GM12878 (cell line): ENCODE results near the gene SCRN1. TPM values are rescaled to one million over a fixed set of nuclear protein-coding genes. Genes with fewer than 3 reads are reported as not detected.

Source experiments
- ATAC-seq: fragments of 200-7000 bp; cut with Tn5 transposase; 3 replicates; pipeline ENCODE4 v1.9.1; 2020; ENCODE audit warnings: mild to moderate bottlenecking, moderate library complexity
- BruUV-seq: library from RNA; stranded (reverse); fragments of 400-500 nt; replicated peaks from 2 replicates; lab custom pipeline; 2021; lab: Mats Ljungman, UMichigan
- CTCF ChIA-PET: fragments of 300-600 bp; sonication (Branson Sonifier 250); formaldehyde crosslinking; extraction: SDS; loops from one replicate; lab custom pipeline; 2021; ENCODE audit warnings: inconsistent platforms; lab: Yijun Ruan, JAX
- POLR2A ChIA-PET: fragments of 350-600 bp; formaldehyde crosslinking; extraction: SDS; loops from one replicate; lab custom pipeline; 2021; ENCODE audit warnings: inconsistent platforms; lab: Charles Lee
- RAD21 ChIA-PET: fragments of 300-600 bp; sonication (Branson Sonifier 250); formaldehyde crosslinking; loops from one replicate; lab custom pipeline; 2023; ENCODE audit warnings: antibody characterized with exemption; ENCODE audit not compliant: unreplicated experiment; lab: Charles Lee
- SMC1A ChIA-PET: fragments of 300-600 bp; sonication (Branson Sonifier 250); formaldehyde crosslinking; loops from one replicate; lab custom pipeline; 2023; ENCODE audit not compliant: unreplicated experiment, uncharacterized antibody; lab: Charles Lee
- DNase-seq: peaks from one replicate; pipeline ENCODE4 v3.0.0-alpha.2; 2011; ENCODE audit warnings: low read depth, low spot score
- FAIRE-seq: peaks from 3 replicates; lab custom pipeline; 2011; peaks lifted over from hg19 to GRCh38; lab: Jason Lieb, UNC
- H2AFZ ChIP-seq: 2 replicates; pipeline ENCODE4 v1.6.0; 2011; ENCODE audit warnings: low read depth, low read length, control low read depth; ENCODE audit not compliant: control insufficient read depth
- H3K27ac ChIP-seq: 2 replicates; pipeline ENCODE4 v1.5.1; 2011; ENCODE audit warnings: control low read depth; ENCODE audit not compliant: control insufficient read depth, insufficient read depth
- H3K27me3 ChIP-seq, 2 experiments: replicated peaks in 1 of 2; 2 replicates each; pipeline versions ENCODE4 v1.6.0 to v1.6.1; 2011; ENCODE audit warnings: low read length in 1 of 2; ENCODE audit not compliant: control insufficient read depth in 2 of 2, insufficient read depth in 2 of 2
- H3K36me3 ChIP-seq, 2 experiments: 2 replicates each; pipeline ENCODE4 v1.5.1; 2011; ENCODE audit warnings: low read length in 1 of 2; ENCODE audit not compliant: control insufficient read depth in 2 of 2, insufficient read depth in 2 of 2
- H3K4me1 ChIP-seq: 2 replicates; pipeline ENCODE4 v1.6.1; 2011; ENCODE audit warnings: mild to moderate bottlenecking, low read length, moderate library complexity, mixed read lengths; ENCODE audit not compliant: control insufficient read depth, insufficient read depth
- H3K4me2 ChIP-seq: 2 replicates; pipeline ENCODE4 v1.6.0; 2011; ENCODE audit warnings: control low read depth; ENCODE audit not compliant: control insufficient read depth, insufficient read depth
- H3K4me3 ChIP-seq: fragments of 200-600 bp; sonication (generic); 2 replicates; pipeline ENCODE4 v1.5.1; 2016
- H3K79me2 ChIP-seq: 2 replicates; pipeline ENCODE4 v1.6.0; 2011; ENCODE audit warnings: low read length; ENCODE audit not compliant: control insufficient read depth, insufficient read depth
- H3K9ac ChIP-seq: 2 replicates; pipeline ENCODE4 v1.8.0; 2011; ENCODE audit warnings: low read length, control low read depth, mixed read lengths; ENCODE audit not compliant: control insufficient read depth, insufficient read depth
- H3K9me3 ChIP-seq: replicated peaks from 3 replicates; pipeline ENCODE4 v1.5.1; 2011; ENCODE audit warnings: mild to moderate bottlenecking, low read length; ENCODE audit not compliant: control insufficient read depth, insufficient read depth
- H4K20me1 ChIP-seq: 2 replicates; pipeline ENCODE4 v1.6.0; 2011; ENCODE audit not compliant: control insufficient read depth, insufficient read depth
- CTCF ChIP-seq, 3 experiments: IDR thresholded peaks in 2 of 3; conservative IDR thresholded peaks in 1 of 3; 2 replicates each; pipeline ENCODE4 v1.5.1; 2011; ENCODE audit warnings: low read depth in 3 of 3, low read length in 3 of 3, mild to moderate bottlenecking in 3 of 3, control low read depth in 2 of 3, moderate library complexity in 2 of 3, inconsistent platforms in 1 of 3, mixed read lengths in 1 of 3; ENCODE audit not compliant: control insufficient read depth in 2 of 3, insufficient read depth in 1 of 3; ENCODE audit errors: extremely low read depth in 1 of 3
- ELK1 ChIP-seq: IDR thresholded peaks from 2 replicates; pipeline ENCODE4 v1.6.1; 2012; ENCODE audit warnings: low read depth, low read length, improper control_type of control experiment
- SMARCA5 ChIP-seq: fragments of 450-650 bp; IDR thresholded peaks from 2 replicates; pipeline ENCODE4 v1.6.1; 2017; ENCODE audit warnings: mild to moderate bottlenecking
- TCF12 ChIP-seq: IDR thresholded peaks from 2 replicates; pipeline ENCODE4 v1.6.1; 2011; ENCODE audit warnings: low read depth, mild to moderate bottlenecking, low read length
- USF2 ChIP-seq: IDR thresholded peaks from 2 replicates; pipeline ENCODE4 v1.6.1; 2011; ENCODE audit warnings: low read depth, low read length, improper control_type of control experiment, borderline replicate concordance
- ZBTB11 ChIP-seq: fragments of 450-650 bp; formaldehyde crosslinking; IDR thresholded peaks from 2 replicates; pipeline ENCODE4 v1.5.0; 2022; ENCODE audit warnings: mild to moderate bottlenecking, missing genetic modification characterization
- ZNF592 ChIP-seq: fragments of 450-650 bp; IDR thresholded peaks from 2 replicates; pipeline ENCODE4 v1.6.1; 2017; ENCODE audit warnings: mild to moderate bottlenecking, moderate library complexity
- ZNF622 ChIP-seq: fragments of 450-650 bp; IDR thresholded peaks from 2 replicates; pipeline ENCODE4 v1.6.1; 2017; ENCODE audit warnings: mild to moderate bottlenecking, inconsistent platforms
- WGBS: methylation state at CpG from one replicate; pipeline ENCODE4 v1.1.6; 2016; ENCODE audit warnings: low lambda C conversion rate; ENCODE audit not compliant: insufficient replicate concordance, insufficient coverage; ENCODE audit errors: missing lambda C conversion rate; 5-methylcytosine and 5-hydroxymethylcytosine counted together
- in situ Hi-C: fragments of 300-500 bp; cut with MboI; formaldehyde crosslinking; loops from 9 replicates; pipeline ENCODE4 v1.14.3; 2018; ENCODE audit warnings: mixed read lengths
- intact Hi-C: fragments of 100-400 bp; cut with micrococcal nuclease; formaldehyde crosslinking; loops from one replicate; pipeline ENCODE4 v1.14.2; 2022; ENCODE audit not compliant: unreplicated experiment
- polyA plus RNA-seq, 11 experiments: library from polyadenylated mRNA; depleted of rRNA in 4 of 11; unstranded in 6 of 11; stranded (reverse) in 5 of 11; fragments of >200 nt; fragmentation: Nextera tagmentation in 4 of 11; fragmentation: Illumina TruSeq in 1 of 11; extraction: Ambion mirVana in 4 of 11; extraction: Trizol in 1 of 11; gene quantifications; 1 replicate in 1 of 11; 2 replicates in 10 of 11; pipeline versions ENCODE4 v1.2.1 to v1.2.3, GENCODE V29; 2011 to 2016; ENCODE audit warnings: inconsistent platforms in 2 of 11, missing spikeins in 2 of 11, low read depth in 1 of 11
- total RNA-seq, 4 experiments: library from RNA; depleted of rRNA in 3 of 4; stranded (reverse); fragments of >200 nt in 3 of 4; fragmentation: Illumina TruSeq in 1 of 4; extraction: Trizol in 1 of 4; gene quantifications; 2 replicates each; pipeline versions ENCODE4 v1.2.1 to v1.2.3, GENCODE V29; 2013 to 2021

SCRN1 gene
- total and polyA plus RNA-seq, 10 of the 15 experiments (the other 5 are each of a cell fraction or from before 2014, with no cell fraction given) = 11.1 to 67.6 (median 41.7) TPM

- intact Hi-C loops = loop anchor here (5.0 to 10.0 kb wide), 2 partner anchors 46 to 998 kb away; no protein-coding TSS in a partner anchor
- Histone ChIP-seq H2AFZ (no peak overlapping the region), H3K27me3 (no peaks in the 10 kb centered on the region), H3K4me2 (no peak overlapping the region), H3K4me1 (no peaks in the 10 kb centered on the region), H3K27ac (no peak overlapping the region), H3K4me3 (no peak overlapping the region), H3K36me3 (peaks cover 4 to 12% of the 10 kb centered on the region in 2 experiments), H4K20me1 (no peaks in the 10 kb centered on the region; the same call in 1 of the 2 replicates), H3K79me2 (no peaks in the 10 kb centered on the region), H3K9me3 (no peaks in the 10 kb centered on the region), H3K9ac (no peak overlapping the region)
- ATAC-seq (no peak), DNase-seq (no peak), FAIRE-seq (no peak)
- in situ Hi-C loops = no loop called here
- RAD21 ChIA-PET = no interaction called here
- CTCF ChIA-PET = interaction anchor here (1.6 to 3.7 kb wide), 13 partner anchors 7 to 288 kb away, joined by 5 to 68 read pairs (median 15); no protein-coding TSS in a partner anchor
- 86% methylated on average over 7 of the region's 7 CpGs for WGBS
- SMC1A ChIA-PET = interaction anchor here (2.3 to 3.6 kb wide), 3 partner anchors 138 to 176 kb away, joined by 5 to 40 read pairs (median 17); no protein-coding TSS in a partner anchor
- BruUV-seq = no TSS peak
- POLR2A ChIA-PET = interaction anchor here (0.8 kb wide), 1 partner anchor 16 kb away, joined by 3 read pairs; no protein-coding TSS in a partner anchor
- TF ChIP-seq SMARCA5 (no peak), ZNF622 (no peak), ZNF592 (no peak), CTCF (IDR thresholded peaks at IDR 0.05 in 2 of 3, conservative IDR thresholded peaks at IDR 0.05 in 1 of 3; ENCODE audit: control insufficient read depth in 2 of 3, extremely low read depth in 1 of 3, insufficient read depth in 1 of 3, low read depth in 3 of 3, low read length in 3 of 3) (no peak), TCF12 (no peak), ELK1 (no peak), ZBTB11 (CRISPR knock-in tag) (no peak), USF2 (no peak)
Observed at GRCh38 chr7:29922921-29923700, 66.5 kb downstream of the SCRN1 start.
